ENCODE measurements around the gene STX19. TPM values are rescaled to one million over a fixed set of nuclear protein-coding genes. Genes with fewer than 3 reads are reported as not detected.
A peak's percentile ranks its signal among the peaks of the same experiment; 100 is the strongest.

STX19 gene
- total RNA-seq, 1 donor from 2014 or later: not detected

- H3K27me3 ChIP-seq: no peaks in the 10 kb centered on the region
- H3K4me3 ChIP-seq: no peak overlapping the region
- H3K27ac ChIP-seq: no peak overlapping the region
- H3K36me3 ChIP-seq: peaks cover 4 to 10% of the 10 kb centered on the region in 2 donors
- DNase-seq (ENCODE audit: low spot score in 2 of 2): no peak
- H3K4me1 ChIP-seq: peaks cover 0 to 19% of the 10 kb centered on the region in 2 donors
- TF ChIP-seq CTCF (IDR thresholded peaks at IDR 0.05): no peak
- intact Hi-C loops (cut with DNase I): loop anchor here (10.0 kb wide), 1 partner anchor 162 kb away; no protein-coding TSS in a partner anchor
- no peaks in the 10 kb centered on the region for H3K9me3 ChIP-seq
Observed at GRCh38 chr3:94066506-94067500, 38.4 kb upstream of the STX19 start.

DNA sequence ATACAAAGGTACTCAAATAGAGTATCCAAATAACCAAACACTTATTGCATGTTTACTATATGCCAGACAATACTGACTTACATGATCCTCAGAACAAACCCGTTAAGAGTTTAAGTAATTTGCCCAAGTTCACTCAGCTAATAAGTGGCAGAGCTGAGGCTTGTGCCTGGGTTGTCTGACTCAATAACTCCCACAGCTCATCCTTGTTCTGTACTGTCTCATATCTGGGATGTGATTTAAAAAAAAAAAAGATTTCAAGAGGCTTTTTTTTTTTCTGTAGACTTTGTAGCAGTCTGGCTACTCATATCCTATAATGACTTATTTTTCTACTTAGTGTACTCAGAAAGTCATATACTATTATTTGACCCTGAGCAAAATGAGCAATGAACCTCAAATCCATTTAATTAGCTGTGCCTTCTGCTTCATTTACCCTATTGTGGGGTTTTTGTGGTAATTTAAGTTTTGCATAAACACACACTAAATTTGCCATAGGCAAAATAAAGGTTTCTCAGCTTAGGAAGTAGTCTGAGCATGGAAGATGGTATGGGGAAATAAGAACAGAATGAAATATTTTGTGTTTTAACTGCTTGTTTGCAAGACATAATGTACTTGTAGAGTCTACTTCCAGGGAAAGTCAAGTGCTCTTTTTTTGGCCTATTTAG lies 37.6 kb upstream of the STX19 start:
- H3K27ac ChIP-seq: no peak overlapping the region
- intact Hi-C loops (cut with DNase I): loop anchor here (10.0 kb wide), 1 partner anchor 161 kb away; no protein-coding TSS in a partner anchor
- no peak for DNase-seq (ENCODE audit: low spot score in 2 of 2)
- no peaks in the 10 kb centered on the region for H3K27me3 ChIP-seq
- H3K36me3 ChIP-seq: peaks cover 0 to 7% of the 10 kb centered on the region in 2 donors
- H3K9me3 ChIP-seq: no peaks in the 10 kb centered on the region
- no peak overlapping the region for H3K4me3 ChIP-seq
- peaks cover 0 to 19% of the 10 kb centered on the region in 2 donors for H3K4me1 ChIP-seq
- no peak for TF ChIP-seq CTCF (IDR thresholded peaks at IDR 0.05)

DNA sequence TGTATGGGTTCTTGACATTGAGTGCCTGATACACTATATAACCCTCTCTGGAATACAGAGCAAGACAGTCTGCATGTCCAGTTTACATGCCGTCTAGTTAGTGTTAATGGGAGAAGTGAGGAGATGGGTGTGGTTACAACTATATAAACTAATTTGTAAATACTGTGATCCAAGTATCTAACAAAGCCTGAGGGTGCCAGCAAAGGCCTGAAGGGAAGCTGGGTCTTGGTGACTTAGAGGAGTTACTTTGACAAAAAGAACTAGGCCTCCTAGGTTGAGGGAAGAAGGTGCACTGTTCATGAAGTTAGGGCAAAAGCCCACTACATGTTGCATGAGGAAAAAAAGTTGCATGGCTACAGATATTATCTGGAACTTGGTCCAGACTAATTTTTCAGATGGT lies 36.7 kb upstream of the STX19 start:
- TF ChIP-seq CTCF (IDR thresholded peaks at IDR 0.05): no peak
- Histone ChIP-seq H3K36me3 (peaks cover 0 to 7% of the 10 kb centered on the region in 2 donors), H3K27ac (peak overlapping the region in 1 of 2 donors; percentile 2), H3K27me3 (no peaks in the 10 kb centered on the region), H3K9me3 (no peaks in the 10 kb centered on the region), H3K4me1 (peaks cover 0 to 19% of the 10 kb centered on the region in 2 donors), H3K4me3 (no peak overlapping the region)
- no peak for DNase-seq (ENCODE audit: low spot score in 2 of 2)
- intact Hi-C loops (cut with DNase I): loop anchor here (10.0 kb wide), 1 partner anchor 160 kb away; no protein-coding TSS in a partner anchor

DNA sequence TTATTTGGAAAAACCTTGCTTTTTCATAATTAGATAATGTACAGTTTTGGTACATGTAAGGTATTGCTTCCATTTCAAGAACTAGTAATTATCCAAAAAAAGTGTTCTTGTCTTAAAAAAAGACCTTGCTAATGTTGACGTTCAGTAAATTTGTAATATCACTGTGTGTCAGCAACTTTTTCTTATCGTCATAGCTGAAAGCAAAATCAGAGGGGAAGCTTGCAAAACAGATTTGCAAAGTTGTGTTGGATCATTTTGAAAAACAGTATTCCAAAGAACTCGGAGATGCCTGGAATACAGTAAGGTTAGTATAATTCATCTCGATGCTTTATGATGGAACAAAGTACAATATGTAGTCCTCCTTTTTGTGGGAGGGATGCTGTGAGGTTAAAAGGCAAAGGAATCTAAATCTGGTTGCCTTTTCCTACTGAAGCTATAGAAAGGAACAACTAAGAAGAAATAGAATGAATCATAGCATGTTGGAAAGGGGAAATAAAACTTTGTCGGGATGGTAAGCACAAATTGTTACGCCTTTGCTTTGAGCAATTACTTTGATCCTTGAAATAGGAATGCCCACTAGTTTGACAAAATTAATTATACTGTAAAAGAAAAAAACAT lies 36.0 kb upstream of the STX19 start:
- intact Hi-C loops (cut with DNase I): loop anchor here (5.0 to 10.0 kb wide), 2 partner anchors 160 to 222 kb away; no protein-coding TSS in a partner anchor

More for the DNA sequence above, 36.0 kb upstream of the STX19 start:
- H3K4me1 ChIP-seq: peaks cover 0 to 19% of the 10 kb centered on the region in 2 donors
- DNase-seq (ENCODE audit: low spot score in 2 of 2): no peak
- peak overlapping the region; percentile 73 to 74 for H3K4me3 ChIP-seq
- TF ChIP-seq CTCF (IDR thresholded peaks at IDR 0.05): no peak
- H3K36me3 ChIP-seq: peaks cover 0 to 7% of the 10 kb centered on the region in 2 donors
- no peaks in the 10 kb centered on the region for H3K9me3 ChIP-seq
- H3K27ac ChIP-seq: peak overlapping the region; percentile 93
- H3K27me3 ChIP-seq: no peaks in the 10 kb centered on the region
